Sigmoid colon (tissue), 4 donors: ENCODE data around the gene KLHL29.

Experiments
- EP300 ChIP-seq, 4 donors: sonication (generic); formaldehyde crosslinking; IDR thresholded peaks; one replicate each; pipeline ENCODE4 v1.6.1; 2017; ENCODE audit warnings: antibody characterized with exemption in 4 of 4
- TF ChIP-seq, protein P1 (sequence below), 4 experiments: fragments of 450-650 bp in 3 of 4; fragments of 200-600 bp in 1 of 4; IDR thresholded peaks; one replicate each; pipeline ENCODE4 v1.5.1; 2016 to 2019; ENCODE audit warnings: antibody characterized with exemption in 4 of 4, mild to moderate bottlenecking in 3 of 4, moderate library complexity in 2 of 4

- TF ChIP-seq, protein P1, sequence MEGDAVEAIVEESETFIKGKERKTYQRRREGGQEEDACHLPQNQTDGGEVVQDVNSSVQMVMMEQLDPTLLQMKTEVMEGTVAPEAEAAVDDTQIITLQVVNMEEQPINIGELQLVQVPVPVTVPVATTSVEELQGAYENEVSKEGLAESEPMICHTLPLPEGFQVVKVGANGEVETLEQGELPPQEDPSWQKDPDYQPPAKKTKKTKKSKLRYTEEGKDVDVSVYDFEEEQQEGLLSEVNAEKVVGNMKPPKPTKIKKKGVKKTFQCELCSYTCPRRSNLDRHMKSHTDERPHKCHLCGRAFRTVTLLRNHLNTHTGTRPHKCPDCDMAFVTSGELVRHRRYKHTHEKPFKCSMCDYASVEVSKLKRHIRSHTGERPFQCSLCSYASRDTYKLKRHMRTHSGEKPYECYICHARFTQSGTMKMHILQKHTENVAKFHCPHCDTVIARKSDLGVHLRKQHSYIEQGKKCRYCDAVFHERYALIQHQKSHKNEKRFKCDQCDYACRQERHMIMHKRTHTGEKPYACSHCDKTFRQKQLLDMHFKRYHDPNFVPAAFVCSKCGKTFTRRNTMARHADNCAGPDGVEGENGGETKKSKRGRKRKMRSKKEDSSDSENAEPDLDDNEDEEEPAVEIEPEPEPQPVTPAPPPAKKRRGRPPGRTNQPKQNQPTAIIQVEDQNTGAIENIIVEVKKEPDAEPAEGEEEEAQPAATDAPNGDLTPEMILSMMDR (IDR thresholded peaks at IDR 0.05): no peak
- TF ChIP-seq EP300 (IDR thresholded peaks at IDR 0.05): no peak
Observed at GRCh38 chr2:23705771-23706612, 321.0 kb downstream of the KLHL29 start.
